GM12872 (cell line): ENCODE data around the gene SLC9B2.

Experiments
- CTCF ChIP-seq: IDR thresholded peaks from 3 replicates; pipeline ENCODE4 v1.5.1; 2011; ENCODE audit warnings: low read depth, mild to moderate bottlenecking, low read length, moderate library complexity; ENCODE audit not compliant: insufficient read depth

SLC9B2 gene

GRCh38 chr4:103092245-103092644, 15.7 kb upstream of the SLC9B2 start:
- TF ChIP-seq CTCF, result no peak

- TF ChIP-seq CTCF, result peak; percentile 62
Observed at GRCh38 chr4:103091601-103092223, 15.2 kb upstream of the SLC9B2 start.

GRCh38 chr4:103089481-103089880, 12.9 kb upstream of the SLC9B2 start:
- no peak for TF ChIP-seq CTCF

- no peak for TF ChIP-seq CTCF
Observed at GRCh38 chr4:103086551-103086950, 10.0 kb upstream of the SLC9B2 start.

GRCh38 chr4:103085555-103086196, 9.1 kb upstream of the SLC9B2 start:
- TF ChIP-seq CTCF, result no peak

GRCh38 chr4:103079621-103080020, 3.1 kb upstream of the SLC9B2 start:
- TF ChIP-seq CTCF, result no peak

GRCh38 chr4:103075894-103076746, 441 bp downstream of the SLC9B2 start:
- TF ChIP-seq CTCF, result no peak
